ENCODE results near the gene ERICH2. TPM values are rescaled to one million over a fixed set of nuclear protein-coding genes. Genes with fewer than 3 reads are reported as not detected.

Gene ERICH2
- total RNA-seq, 1 donor from 2014 or later = not detected

Other genes starting within 250 kb of the ERICH2 start
- 3.5 and 6.4 TPM in 2 replicates for gene SP5, start 55.0 kb upstream of the ERICH2 start, total RNA-seq
- gene GAD1, start 46.5 kb downstream of the ERICH2 start, total RNA-seq = 0.39 and 0.82 TPM in 2 replicates
- 71.3 and 71.4 TPM in 2 replicates for gene GORASP2, start 158.9 kb downstream of the ERICH2 start, total RNA-seq